Vagina (tissue), 2 donors: ENCODE measurements around the gene TMEM179.

Experiments
- POLR2A ChIP-seq, 2 donors: fragments of 450-650 bp; IDR thresholded peaks; one replicate each; pipeline ENCODE4 v1.6.1; 2017; ENCODE audit warnings: antibody characterized with exemption in 2 of 2, mild to moderate bottlenecking in 2 of 2, moderate library complexity in 2 of 2
- POLR2AphosphoS5 ChIP-seq, 2 donors: sonication (generic); formaldehyde crosslinking; IDR thresholded peaks; one replicate each; pipeline ENCODE4 v1.9.0; 2017; ENCODE audit warnings: antibody characterized with exemption in 2 of 2, mild to moderate bottlenecking in 2 of 2, low read depth in 1 of 2; ENCODE audit not compliant: insufficient read depth in 1 of 2
- TF ChIP-seq, protein P1 (sequence below), 3 experiments: fragments of 450-650 bp in 2 of 3; fragments of 200-600 bp in 1 of 3; sonication (generic) in 1 of 3; IDR thresholded peaks; one replicate each; pipeline ENCODE4 v1.5.1; 2017 to 2019; ENCODE audit warnings: antibody characterized with exemption in 3 of 3, mild to moderate bottlenecking in 2 of 3, moderate library complexity in 2 of 3

DNA sequence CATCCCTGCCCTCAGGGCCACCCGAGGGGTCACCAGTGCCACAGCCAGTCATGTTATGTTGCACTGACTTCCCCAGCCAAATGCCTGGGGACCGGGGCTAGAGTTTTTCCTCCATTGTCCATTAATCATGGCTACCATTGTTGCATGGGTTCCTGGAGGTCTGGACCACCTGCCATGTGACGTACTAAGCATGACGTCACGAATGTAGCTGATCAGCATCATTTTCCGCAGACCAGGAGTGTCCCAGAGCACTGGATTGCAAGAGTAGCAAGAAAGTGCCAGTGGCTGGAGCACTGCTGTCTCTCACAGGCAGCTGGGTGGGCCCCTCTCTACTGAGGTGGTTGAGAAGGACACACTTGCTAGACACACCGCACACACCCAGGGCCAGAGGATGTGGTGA lies 31.9 kb downstream of the TMEM179 start:
- TF ChIP-seq, protein P1, sequence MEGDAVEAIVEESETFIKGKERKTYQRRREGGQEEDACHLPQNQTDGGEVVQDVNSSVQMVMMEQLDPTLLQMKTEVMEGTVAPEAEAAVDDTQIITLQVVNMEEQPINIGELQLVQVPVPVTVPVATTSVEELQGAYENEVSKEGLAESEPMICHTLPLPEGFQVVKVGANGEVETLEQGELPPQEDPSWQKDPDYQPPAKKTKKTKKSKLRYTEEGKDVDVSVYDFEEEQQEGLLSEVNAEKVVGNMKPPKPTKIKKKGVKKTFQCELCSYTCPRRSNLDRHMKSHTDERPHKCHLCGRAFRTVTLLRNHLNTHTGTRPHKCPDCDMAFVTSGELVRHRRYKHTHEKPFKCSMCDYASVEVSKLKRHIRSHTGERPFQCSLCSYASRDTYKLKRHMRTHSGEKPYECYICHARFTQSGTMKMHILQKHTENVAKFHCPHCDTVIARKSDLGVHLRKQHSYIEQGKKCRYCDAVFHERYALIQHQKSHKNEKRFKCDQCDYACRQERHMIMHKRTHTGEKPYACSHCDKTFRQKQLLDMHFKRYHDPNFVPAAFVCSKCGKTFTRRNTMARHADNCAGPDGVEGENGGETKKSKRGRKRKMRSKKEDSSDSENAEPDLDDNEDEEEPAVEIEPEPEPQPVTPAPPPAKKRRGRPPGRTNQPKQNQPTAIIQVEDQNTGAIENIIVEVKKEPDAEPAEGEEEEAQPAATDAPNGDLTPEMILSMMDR (IDR thresholded peaks at IDR 0.05), result no peak
- no peak for TF ChIP-seq POLR2A (IDR thresholded peaks at IDR 0.05)
- TF ChIP-seq POLR2AphosphoS5 (IDR thresholded peaks at IDR 0.05; ENCODE audit: insufficient read depth in 1 of 2, low read depth in 1 of 2), result no peak
